AG08395 (cell line): Measurements from ENCODE around the gene TARBP2.

Experiments used
- DNase-seq: peaks from one replicate; pipeline ENCODE4 v3.0.0; 2012; ENCODE audit warnings: mixed read lengths, low spot score

Gene TARBP2

DNA sequence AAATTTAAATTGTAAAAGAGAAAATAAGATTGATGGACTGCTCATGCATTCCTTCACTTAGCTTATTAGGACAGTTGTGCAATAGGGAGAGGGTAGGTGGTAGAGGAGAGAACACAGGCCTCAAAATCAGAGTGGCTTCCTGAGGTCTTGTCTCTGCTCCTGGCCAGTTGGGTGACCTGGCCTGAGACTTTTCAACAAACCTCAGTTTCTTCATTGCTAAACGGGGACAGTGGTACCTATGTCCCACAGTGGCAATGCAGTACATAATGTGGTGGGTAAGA, 4.4 kb upstream of the TARBP2 start:
- DNase-seq = no peak

DNA sequence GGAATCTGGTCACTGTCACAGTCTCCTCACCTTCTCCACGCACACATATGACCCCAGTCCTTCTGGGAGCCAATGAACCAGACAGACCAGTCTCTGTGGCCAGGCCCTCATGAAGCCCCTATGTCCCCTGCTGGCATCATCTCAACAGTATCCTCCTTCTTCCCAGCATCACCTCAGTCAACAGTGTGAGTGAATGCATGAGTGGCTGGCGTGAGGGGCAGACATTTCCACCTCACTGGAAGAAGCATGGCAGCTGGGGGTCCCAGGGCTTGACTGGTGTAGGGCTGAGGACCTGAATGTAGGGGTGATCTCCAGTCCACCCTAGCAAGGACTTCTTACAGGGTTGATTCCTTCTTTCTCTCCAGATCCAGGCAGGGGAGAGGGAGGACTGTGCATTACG, 3.6 kb upstream of the TARBP2 start:
- DNase-seq = no peak

DNA sequence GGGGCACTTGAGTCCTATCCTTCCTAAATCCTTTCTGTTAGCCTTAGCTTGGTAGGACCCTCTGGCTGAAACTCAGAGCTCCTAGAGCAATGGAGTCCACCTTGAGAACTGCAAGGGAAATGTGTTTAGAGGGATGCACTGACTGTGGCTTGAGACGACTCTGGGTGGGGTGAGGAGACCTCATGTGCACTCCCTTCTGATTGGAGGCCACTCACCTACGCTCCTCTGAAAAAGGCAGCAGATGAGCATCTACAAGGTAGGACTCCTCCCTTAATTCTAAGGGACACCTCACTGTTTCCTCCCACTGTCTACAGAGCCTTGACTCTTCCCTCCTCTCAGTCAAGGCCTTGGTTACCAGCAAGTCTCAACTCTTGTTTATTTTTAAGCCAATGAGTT, 2.9 kb upstream of the TARBP2 start:
- DNase-seq = no peak

DNA sequence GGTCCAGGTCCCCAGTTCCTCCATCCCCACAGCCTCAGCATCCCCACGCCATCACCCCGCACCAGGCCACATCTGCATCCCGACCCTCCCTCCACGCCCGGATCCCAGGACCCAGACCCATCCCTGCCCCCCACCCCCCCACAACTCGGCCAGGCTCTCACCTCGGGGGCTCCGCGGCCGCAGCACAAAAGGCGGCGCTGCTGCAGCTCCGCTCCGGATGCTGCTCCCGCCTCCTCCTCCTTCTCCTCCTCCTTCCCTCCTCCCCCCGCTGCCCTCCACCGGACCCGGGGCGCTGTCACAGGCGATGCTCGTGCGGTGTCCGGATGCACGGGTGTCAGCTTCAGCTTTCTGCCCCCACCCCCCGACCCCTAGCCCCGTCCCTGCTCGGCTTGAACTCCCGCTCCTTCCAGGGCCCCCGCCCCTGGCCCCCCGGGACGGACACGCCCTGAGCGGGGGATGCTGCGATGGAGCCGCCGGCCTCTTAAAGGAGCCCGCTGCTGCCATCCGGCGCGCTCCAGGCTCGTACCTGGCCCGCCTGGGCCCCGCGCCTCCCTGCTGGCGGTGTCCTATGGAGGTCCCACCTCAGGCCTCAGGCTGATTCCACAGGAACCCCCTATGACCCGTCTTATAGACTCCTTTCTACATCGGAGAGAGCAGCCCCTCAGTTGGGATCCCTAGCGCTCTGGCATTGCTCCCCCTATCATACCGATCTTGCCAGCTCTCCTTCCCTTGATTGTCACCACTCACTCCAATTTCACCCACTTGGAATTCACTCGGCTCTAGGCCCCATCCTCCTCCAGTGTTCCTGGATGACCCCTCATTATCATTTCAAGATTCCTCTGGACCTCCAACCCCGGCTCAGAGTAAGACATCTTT, 1.6 kb upstream of the TARBP2 start, which contains the start of gene MAP3K12:
Gene MAP3K12, minus strand, starts transcription at position 193 of the 876 bp plus-strand sequence. CDS start 12,067 bp downstream, outside the sequence.
- peak; percentile 25 for DNase-seq

DNA sequence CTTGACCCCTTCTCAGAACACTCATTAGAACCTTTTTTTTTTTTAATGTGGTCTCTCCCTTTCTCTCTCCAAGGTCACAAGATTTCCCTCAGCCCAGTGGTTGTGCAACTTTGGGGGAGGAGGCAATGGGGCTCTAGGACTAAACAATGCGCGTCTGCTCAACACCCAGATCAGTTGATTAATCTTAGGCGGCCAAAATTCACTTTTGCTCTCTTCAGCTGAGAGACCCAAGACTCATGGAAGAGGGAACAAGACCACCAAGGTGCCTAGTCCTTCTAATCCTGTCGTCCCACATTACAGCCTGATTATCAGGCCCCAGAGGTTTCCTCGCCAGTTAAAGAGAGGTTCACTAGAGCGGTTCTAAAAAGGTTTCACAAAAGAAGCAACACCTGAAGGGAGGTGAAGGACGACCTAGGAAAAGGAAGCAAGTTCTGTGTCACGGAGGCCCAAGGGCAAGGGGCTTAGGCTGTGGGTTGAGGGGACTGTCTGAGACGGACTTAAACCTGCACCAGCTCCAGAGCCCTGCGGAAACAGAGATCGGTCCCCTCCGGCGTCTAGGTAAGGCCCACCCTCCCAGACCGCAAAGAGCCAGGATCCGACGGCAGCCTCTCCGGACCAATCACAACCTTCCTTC, 824 bp upstream of the TARBP2 start:
- peak; percentile 45 for DNase-seq

DNA sequence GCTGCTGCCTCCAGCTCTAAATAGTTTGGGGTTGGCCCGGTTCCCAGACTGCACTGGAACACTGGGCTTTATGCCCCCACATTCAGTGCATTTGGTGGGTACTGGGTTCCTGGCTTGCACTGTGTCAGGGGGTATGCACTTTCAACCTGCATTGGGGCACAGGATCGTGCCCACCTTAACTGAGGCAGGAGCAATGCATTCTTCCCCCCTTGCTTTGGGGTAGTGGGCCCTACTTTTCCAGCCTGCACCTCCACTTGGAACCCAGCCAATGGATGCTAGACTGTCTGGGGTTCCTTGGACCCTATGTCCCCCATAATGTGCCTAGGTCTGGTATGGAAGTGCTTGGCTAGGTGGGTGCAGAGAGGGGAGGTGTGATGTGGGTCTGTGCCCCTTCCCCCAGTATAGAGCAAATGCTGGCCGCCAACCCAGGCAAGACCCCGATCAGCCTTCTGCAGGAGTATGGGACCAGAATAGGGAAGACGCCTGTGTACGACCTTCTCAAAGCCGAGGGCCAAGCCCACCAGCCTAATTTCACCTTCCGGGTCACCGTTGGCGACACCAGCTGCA, 615 bp downstream of the TARBP2 start:
- DNase-seq = no peak

DNA sequence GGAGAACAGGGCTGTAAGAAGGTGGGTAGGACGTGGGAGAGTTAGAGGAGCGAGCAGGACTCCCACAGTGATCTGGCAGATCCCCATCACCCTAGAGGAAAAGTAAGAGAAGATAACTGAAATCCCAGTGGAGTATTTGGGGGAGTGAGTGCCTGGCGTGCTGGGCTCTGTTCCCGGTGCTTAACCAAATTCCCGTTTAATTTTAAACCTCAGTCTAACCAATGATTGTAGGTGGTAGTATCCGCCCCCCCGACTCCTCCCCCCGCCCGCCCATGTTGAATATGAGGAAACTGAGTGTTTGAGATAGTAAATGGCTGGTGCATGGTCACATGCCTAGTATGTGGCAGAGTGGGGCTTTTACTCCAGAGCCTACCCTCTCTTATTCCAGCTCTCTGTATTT, 1.2 kb downstream of the TARBP2 start:
- no peak for DNase-seq

DNA sequence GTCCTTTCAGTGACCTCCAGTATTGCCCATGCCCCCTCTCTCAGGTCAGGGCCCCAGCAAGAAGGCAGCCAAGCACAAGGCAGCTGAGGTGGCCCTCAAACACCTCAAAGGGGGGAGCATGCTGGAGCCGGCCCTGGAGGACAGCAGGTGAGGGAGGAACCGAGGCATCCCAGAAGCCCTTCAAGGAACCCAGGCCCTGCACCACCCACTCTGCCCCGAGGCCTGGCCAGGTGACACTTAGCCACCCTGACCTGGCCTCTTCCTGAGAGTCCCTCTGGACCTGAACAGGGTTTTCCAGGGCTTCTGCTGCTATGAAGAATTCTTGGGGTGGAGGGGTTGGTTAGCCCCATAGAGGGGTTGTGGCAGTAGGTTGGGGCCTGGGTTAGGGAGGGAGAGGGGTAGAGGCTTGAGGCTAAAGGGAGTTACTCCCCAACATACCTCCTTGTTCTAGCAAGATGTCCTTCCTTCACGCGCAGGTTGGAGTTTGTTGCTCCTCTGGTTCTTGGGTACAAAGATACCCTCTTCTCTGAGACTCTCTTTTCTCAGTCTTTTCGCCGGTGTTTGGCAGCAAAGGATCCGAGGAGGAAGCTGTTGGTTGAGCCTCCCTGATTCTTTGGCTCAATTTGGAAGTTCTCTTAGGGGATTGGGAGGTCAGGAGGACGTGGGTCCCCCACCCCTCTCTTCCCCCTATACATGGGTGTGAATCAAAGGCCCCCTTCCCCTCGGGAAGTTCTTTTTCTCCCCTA, 2.1 kb downstream of the TARBP2 start:
- no peak for DNase-seq

DNA sequence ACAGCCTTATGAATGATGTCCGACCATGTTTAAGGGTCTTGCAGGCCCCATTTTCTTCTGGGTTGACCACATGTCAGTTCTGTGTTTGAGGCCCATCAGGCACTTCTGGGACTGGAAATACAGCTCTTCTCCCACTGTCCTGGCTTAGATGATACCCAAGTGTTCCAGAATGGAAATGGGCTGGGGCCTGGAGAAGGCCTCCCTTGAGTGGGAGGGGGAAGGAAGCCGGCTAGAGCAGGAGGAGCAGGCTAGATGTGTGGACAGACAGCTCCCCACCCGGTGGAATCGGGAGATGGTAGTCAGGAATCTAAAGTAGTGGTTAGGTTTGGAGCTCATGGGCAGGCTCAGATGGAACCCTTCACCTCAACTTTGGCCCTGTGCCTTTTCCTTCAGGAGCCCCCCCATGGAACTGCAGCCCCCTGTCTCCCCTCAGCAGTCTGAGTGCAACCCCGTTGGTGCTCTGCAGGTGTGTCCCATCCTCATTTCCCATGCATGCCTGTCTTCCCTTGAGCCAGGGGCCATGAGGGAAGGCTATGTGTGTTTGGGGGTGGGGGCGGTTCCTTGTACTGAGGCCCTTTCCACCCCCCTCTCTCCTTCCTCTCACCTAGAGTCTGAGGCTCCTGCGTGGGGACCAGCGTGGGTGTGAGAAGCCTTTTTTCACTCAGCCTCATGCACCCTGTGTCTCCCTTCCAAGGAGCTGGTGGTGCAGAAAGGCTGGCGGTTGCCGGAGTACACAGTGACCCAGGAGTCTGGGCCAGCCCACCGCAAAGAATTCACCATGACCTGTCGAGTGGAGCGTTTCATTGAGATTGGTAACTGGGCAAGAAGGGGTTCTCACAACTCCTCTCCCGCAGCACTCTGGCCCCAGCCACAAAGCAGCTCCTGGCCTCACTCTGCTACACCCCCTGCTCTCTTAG, 3.2 kb downstream of the TARBP2 start:
- DNase-seq = no peak

DNA sequence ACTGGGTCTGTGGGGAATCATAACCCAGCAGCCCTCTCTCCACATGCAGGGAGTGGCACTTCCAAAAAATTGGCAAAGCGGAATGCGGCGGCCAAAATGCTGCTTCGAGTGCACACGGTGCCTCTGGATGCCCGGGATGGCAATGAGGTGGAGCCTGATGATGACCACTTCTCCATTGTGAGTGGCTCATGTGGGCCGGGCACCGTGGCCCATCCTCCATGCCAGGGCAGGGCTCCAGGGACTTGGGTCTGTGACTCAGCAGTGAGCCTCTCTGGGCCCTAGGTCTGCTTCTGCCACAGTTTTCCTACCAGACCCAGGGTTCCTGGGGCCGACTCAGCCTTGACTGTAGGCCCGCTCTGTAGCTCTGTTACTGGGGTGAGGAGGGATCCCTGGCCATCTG, 4.0 kb downstream of the TARBP2 start:
- DNase-seq = peak; percentile 76

DNA sequence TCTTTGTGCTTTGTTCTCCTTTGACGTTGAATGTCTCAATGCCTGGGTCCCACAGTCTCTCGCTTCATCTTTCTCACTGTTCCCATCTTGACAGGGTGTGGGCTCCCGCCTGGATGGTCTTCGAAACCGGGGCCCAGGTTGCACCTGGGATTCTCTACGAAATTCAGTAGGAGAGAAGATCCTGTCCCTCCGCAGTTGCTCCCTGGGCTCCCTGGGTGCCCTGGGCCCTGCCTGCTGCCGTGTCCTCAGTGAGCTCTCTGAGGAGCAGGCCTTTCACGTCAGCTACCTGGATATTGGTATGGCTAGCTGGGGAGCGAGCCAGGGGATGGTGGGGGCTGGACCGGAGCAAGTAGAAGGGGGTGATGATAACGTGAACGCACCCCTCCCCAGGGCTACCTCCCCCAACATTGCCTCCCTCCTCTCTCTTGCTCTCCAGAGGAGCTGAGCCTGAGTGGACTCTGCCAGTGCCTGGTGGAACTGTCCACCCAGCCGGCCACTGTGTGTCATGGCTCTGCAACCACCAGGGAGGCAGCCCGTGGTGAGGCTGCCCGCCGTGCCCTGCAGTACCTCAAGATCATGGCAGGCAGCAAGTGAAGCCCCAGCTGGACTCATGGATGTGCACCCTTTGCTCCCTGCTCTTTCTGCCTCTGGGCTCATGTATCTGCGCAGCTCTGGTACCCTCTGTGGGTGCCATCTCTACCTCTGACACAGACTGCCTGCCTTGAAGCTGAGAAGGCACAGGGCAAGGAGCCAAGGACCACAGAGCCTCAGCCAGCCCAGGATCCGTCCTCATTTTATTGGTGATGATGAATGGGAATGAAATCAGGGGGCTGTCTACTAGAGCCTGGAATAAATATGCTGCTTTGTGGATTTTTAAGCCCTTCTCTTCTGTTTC, 4.7 kb downstream of the TARBP2 start:
- DNase-seq = no peak

DNA sequence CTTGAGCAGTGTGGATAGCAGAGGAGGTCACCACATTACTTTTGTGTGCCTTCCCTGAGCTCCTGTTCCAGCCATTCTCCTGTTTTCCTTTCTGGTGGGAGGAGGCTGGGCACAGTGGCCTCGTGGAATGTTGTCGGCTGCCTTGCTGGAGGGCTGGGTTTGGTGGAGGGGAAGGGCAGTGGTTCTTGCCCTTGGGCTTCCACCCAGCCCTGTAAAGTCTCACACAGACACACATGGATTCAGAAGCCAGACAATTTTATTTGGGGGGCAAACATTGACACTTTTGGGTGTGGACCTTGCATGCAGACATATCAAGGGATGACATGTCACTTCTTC, 5.3 kb downstream of the TARBP2 start:
- DNase-seq = peak; percentile 17

DNA sequence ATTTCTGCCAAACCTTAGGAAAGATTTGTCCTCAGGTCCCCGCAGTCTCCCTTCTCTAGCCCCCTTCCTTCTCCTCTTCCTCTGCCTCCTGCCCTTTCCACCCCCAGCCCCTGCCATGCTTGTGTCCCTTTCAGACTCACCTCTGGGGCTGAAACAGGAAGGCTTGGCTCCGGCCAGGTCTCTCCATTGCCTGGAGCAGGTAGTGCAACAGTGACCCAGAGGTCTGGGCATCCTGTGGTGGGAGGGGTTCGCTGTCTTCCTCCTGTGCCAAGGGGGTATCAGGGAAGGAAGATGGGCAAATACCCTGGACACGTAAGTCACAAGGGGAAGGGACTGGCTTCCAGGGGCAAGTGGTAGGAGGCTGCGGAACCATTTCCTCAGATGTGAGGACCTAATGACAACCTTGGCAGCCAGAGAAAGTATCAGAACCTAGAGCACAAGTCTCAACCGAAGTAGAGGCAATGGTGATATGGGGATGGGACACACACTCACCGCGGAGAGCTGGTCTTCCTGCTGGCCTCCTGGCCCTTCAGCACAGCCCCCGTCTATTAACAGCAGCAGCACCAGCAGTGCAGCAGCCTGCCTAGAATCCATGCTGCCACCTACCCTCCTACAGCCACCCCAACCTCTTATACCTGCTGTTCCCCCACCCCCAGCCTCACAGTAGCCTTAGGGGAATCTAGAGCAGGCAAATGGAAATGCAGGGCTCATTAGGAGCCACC, 6.0 kb downstream of the TARBP2 start, which contains the start of gene NPFF:
Gene NPFF, minus strand, starts transcription at position 604 of the 722 bp plus-strand sequence. Its CDS starts 10 bp downstream, at position 594.
- DNase-seq = no peak

DNA sequence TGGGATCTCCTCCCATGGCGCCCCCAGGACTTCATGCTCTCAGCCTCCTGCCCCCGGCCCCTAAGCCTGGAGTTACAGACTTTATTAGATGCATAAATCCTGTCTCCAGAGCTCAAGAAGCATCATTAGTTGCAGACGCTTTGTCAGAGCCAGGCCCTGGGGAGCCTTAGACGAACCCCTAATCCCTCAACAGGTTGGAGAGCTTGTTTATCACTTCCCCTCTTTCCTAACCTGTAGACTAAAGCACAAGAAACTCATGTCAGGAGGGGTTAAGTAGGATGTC, 6.5 kb downstream of the TARBP2 start:
- DNase-seq = no peak

DNA sequence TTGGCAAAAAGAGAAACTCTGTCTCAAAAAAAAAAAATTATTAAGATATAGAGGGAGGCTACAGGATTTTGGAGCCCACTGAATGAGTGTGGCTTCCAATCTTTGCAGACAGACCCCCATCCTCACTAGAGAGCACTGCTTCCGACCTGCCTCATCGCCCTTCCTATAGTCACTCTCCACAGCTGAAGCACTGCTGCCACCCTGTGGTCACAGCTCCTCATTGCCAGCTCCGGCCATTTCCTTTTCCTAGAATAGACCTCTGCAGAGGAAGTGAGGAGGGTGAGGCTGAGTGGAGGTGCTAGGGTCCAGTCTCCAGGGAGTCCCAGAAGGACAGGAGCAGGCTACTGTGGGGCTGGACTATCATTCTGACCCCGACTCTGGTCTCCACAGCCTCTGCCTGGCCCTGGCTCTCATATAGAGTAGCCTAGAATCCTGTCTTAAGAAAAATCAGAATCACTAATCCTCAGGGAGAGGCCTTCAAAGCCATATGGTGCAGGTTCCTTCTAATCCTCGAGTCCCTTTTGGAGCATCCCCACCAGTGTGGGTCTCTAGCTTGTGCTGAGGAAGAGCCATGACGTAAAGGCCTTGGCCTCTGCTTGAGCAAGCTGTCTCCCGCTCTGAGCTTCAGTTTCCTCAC, 7.6 kb downstream of the TARBP2 start:
- DNase-seq = peak; percentile 80

DNA sequence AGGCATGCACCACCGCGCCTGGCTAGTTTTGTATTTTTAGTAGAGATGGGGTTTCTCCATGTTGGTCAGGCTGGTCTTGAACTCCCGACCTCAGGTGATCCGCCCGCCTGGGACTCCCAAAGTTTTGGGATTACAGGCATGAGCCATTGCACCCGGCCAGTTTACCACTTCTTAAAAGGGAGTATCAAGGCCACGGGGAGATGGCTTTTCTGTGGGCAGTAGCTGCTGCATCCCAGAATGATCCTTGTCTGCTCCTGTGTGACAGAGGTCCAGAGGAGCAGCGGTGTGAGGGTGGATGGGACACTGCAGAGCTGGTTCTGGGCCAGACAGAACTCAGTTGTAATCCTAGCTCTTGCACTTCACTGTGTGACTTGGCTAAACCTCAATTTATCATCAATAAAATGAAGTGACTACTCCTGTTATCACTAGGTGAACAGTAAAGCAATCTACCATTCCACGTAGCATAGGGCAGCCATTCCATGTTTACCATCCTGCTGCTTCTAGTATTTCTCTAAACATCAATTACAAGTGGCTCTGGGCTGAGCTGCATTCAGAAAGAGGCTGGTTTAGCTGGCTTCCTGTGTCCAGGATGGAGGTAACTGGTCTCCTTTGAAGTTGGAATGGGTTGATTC, 9.2 kb downstream of the TARBP2 start:
- DNase-seq = no peak

DNA sequence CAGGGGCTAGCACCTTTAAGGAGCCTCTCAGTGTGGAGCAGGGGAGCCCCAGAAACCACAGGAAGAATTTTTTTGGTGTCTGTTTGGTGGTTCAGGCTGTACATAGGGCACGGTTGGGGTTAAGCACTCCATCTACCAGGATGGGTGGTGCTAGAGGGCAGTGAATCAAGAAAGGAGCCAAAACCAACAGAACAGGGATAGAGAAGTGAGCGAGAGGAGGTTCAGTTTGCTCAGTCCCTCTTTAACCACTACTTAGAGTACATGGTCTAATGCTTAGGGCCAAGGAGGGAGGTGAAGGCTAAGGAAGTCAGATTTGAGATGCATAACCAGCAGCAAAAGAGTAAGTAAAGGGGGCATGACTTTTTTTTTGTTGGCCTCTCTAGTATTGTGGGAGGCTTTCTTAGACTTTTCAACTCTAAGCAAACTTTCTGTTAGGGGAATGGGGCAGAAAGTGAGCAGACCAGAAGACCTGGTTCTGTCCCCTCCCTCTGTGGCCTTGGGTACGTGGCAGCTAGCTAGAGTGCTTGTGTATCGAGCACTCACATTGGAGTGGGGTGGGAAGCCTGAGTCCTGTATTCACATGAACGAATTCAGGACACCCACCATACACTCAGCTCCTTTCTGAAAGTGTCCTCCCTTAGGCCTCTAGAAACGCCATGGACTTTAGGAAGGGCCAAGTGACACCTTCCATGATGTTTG, 12.8 kb downstream of the TARBP2 start:
- no peak for DNase-seq

DNA sequence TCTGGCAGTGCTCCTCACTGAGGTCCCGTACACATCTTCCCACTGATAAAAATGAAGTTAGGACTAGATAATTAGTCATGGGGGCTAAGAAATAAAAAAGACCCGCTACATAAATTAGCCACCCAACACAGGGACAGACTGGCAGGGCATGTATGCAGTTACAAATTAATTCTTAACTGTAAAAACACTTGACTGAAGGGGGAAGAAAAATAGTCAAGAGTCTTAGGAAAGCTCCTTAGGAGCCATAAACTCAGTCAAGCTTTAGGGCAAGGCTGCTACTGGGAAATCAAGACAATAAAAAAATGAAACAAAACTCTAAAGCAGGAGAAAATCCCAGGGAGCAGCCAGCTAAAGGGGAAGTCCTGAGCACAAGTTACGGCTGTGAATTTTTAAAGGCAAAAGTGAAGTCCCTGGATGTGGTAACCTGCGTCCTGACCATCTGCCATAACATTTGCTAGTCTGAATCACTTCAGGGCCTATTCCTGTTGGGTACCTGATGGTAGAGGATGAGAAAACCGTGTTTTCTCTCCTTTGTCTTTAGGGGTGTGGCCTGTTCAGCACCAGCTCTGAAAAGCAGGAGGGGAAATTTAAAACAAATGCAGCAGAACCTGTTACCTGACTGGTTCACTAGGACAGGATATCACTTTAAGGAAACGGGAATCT, 13.7 kb downstream of the TARBP2 start:
- DNase-seq = no peak
